ENCODE results near the gene TMBIM1. TPM values are rescaled to one million over a fixed set of nuclear protein-coding genes. Genes with fewer than 3 reads are reported as not detected.

The TMBIM1 gene
- total RNA-seq, 2 donors from 2014 or later, result 324 to 369 TPM

DNA sequence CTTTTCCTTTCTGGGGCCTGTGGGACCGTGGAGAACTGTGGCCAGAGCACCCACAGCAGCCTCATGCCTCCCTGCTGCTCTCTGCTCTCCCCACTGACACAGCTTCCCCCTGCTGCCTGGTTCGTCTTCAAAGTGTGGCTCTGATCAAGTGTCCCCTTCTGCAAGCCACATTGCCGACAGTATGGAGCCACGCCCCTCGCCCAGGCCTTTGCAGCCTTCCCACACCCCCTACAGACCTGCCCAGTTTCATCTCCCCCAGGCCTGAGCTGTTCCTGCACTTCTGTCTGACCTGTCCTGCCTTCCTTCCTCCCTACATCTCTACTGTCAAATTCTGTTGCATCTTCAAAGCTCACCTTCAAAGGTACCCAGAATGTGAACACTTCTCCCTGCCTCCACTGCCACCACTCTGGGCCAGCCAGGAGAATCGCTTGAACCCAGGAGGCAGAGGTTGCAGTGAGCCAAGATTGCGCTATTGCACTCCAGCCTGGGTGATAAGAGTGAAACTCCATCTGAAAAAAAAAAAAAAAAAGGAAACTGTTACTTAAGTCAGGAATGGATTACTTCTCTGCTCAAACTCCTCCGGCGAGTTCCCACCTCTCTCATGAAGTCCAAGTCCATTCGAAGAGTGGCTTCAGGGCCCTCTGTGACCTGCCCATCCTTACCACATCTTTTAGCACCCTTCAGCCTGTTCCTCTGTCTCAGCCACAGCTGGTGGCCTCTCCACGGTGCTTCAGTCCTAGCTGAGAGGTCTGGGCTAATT is 35.3 kb upstream of the TMBIM1 start:
- TF ChIP-seq, protein P1, sequence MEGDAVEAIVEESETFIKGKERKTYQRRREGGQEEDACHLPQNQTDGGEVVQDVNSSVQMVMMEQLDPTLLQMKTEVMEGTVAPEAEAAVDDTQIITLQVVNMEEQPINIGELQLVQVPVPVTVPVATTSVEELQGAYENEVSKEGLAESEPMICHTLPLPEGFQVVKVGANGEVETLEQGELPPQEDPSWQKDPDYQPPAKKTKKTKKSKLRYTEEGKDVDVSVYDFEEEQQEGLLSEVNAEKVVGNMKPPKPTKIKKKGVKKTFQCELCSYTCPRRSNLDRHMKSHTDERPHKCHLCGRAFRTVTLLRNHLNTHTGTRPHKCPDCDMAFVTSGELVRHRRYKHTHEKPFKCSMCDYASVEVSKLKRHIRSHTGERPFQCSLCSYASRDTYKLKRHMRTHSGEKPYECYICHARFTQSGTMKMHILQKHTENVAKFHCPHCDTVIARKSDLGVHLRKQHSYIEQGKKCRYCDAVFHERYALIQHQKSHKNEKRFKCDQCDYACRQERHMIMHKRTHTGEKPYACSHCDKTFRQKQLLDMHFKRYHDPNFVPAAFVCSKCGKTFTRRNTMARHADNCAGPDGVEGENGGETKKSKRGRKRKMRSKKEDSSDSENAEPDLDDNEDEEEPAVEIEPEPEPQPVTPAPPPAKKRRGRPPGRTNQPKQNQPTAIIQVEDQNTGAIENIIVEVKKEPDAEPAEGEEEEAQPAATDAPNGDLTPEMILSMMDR (IDR thresholded peaks at IDR 0.05), result no peak
- ATAC-seq (ENCODE audit: insufficient number of reproducible peaks, low FRiP score, low read depth) (no peak), DNase-seq (ENCODE audit: low spot score) (no peak)
- peaks cover 14 to 50% of the 10 kb centered on the region in 2 donors for H3K4me1 ChIP-seq (ENCODE audit: control insufficient read depth in 1 of 2, low read depth in 2 of 2)
- H3K9me3 ChIP-seq, result no peaks in the 10 kb centered on the region
- no peak overlapping the region for H3K4me3 ChIP-seq
- H3K27me3 ChIP-seq (replicated peaks; ENCODE audit: insufficient read depth), result no peaks in the 10 kb centered on the region
- H3K27ac ChIP-seq, result peak overlapping the region in 1 of 2 donors; percentile 5
- no peaks in the 10 kb centered on the region for H3K36me3 ChIP-seq

DNA sequence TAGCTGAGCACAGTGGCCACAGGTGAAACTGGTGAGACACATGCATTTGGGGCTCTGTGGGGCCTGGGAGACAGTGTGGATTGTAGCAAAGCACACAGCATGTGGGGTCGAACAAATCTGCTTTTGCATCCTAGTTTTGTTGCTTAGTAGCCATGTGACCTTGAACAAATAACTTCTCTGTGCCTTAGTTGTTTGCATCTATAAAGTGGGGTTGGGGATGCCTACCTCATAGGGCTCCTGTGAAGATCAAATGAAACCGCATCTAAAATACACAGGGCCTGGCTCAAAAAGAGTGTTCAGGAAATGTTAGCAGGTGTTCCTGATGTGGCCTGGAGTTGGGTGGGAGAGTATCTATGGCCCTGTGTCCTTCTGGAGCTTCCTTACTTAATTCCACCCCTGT is 34.0 kb upstream of the TMBIM1 start:
- no peaks in the 10 kb centered on the region for H3K36me3 ChIP-seq
- TF ChIP-seq, protein P1 (IDR thresholded peaks at IDR 0.05), result no peak
- no peaks in the 10 kb centered on the region for H3K27me3 ChIP-seq (replicated peaks; ENCODE audit: insufficient read depth)
- no peak overlapping the region for H3K27ac ChIP-seq
- H3K9me3 ChIP-seq, result no peaks in the 10 kb centered on the region
- ATAC-seq (ENCODE audit: insufficient number of reproducible peaks, low FRiP score, low read depth) (no peak), DNase-seq (ENCODE audit: low spot score) (no peak)
- no peak overlapping the region for H3K4me3 ChIP-seq
- H3K4me1 ChIP-seq (ENCODE audit: control insufficient read depth in 1 of 2, low read depth in 2 of 2), result peaks cover 18 to 58% of the 10 kb centered on the region in 2 donors

DNA sequence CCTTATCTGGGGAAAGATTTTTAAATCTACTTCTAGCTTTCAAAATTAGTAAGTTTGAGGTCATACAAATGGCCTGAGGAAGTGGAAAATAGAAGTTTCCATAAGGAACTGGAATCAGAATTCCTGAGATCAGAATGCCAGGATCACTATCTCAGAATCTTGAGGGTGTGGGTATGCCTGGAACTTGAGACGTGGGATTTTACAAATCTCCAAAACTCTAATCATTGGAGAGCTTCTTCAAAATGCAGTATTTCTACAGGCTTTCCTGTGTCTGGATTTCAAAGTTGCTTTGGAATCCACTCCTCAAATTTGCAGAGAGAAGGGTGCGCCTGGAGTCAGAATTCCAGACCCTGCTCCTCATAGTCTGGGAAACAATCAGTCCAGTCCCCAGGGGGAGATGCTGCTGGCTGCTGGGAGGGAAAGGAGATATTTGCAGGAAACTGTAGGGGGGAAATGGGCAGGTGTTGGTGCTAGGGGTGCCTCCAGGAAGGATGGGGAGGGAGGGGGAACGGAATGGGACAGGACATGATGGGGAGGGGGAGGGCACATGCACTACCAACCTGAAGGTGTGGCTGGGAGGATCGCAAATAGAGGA is 33.4 kb upstream of the TMBIM1 start:
- no peak for DNase-seq (ENCODE audit: low spot score)
- Histone ChIP-seq H3K36me3 (no peaks in the 10 kb centered on the region), H3K4me3 (no peak overlapping the region), H3K4me1 (ENCODE audit: control insufficient read depth in 1 of 2, low read depth in 2 of 2) (peaks cover 18 to 58% of the 10 kb centered on the region in 2 donors), H3K9me3 (no peaks in the 10 kb centered on the region), H3K27ac (no peak overlapping the region), H3K27me3 (replicated peaks; ENCODE audit: insufficient read depth) (no peaks in the 10 kb centered on the region)
- no peak for ATAC-seq (ENCODE audit: insufficient number of reproducible peaks, low FRiP score, low read depth)
- TF ChIP-seq, protein P1 (IDR thresholded peaks at IDR 0.05), result no peak

DNA sequence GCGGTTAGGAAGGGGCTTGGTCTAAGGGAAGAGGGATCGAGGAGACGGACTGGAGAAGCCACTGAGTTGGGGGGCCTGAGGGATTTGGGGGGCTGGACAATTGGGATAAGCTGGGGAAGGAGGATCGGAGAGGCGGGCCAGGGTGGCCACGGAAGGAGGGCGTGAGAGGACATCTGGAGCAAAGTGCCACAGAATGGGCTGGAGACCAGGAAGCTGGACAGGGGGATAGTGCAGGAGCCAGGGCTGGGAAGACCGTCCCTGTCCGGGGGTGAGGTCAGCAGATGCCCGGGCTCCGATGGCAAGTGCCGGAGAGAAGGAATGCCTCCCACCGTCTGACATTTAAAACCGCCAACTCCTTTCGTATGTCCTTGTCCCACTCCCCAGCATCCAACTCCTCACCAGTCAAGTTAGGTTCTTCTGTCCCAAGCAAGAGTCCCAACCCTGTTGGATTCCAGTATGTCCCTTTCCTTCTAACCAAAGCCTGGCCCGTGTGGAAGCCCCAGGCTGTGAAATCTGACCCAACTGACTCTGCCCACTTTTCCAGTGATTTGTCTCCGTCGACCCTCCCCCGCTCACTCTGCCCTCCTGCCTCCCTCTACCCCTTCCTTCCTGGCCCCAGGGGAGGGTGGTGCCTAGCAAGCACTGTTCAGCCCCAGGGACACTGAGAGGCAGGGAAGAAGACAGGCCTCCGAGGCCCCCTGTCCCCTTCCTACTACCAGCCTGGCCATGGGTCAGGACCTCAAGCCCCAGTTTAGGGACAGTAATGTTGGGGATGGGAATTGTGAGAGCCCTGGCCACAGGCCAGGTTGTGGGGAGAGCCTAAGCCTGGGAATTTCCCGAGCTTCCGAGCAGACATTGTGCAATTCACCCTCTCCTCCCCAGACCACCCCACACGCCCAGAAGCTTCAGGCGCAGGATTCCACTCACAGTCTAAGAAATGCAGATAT is 31.5 kb upstream of the TMBIM1 start:
- Histone ChIP-seq H3K27ac (peak overlapping the region; percentile 49 to 58), H3K9me3 (no peaks in the 10 kb centered on the region), H3K4me1 (ENCODE audit: control insufficient read depth in 1 of 2, low read depth in 2 of 2) (peaks cover 11 to 40% of the 10 kb centered on the region in 2 donors), H3K4me3 (peak overlapping the region; percentile 90), H3K27me3 (replicated peaks; ENCODE audit: insufficient read depth) (no peaks in the 10 kb centered on the region), H3K36me3 (no peaks in the 10 kb centered on the region)
- DNase-seq (ENCODE audit: low spot score) (no peak), ATAC-seq (ENCODE audit: insufficient number of reproducible peaks, low FRiP score, low read depth) (peak; percentile 9)
- TF ChIP-seq, protein P1 (IDR thresholded peaks at IDR 0.05), result no peak

All from thoracic aorta (tissue), 2 donors.